MM.1S (cell line): Measurements from ENCODE around the gene RASGRP2.

Experiments
- DNase-seq: peaks from one replicate; pipeline ENCODE4 v3.0.0-alpha.2; 2015
- H2AFZ ChIP-seq: fragments of 300-600 bp; sonication (generic); 2 replicates; pipeline ENCODE4 v1.6.0; 2016; ENCODE audit warnings: antibody characterized with exemption, low read length
- H3F3A ChIP-seq: fragments of 300-600 bp; sonication (generic); 2 replicates; pipeline ENCODE4 v1.6.1; 2016; ENCODE audit warnings: mild to moderate bottlenecking, antibody characterized with exemption, low read length, moderate library complexity, mixed read lengths; ENCODE audit not compliant: insufficient read depth
- H3K27ac ChIP-seq: fragments of 300-600 bp; sonication (generic); 2 replicates; pipeline ENCODE4 v1.5.1; 2016; ENCODE audit warnings: mild to moderate bottlenecking, low read length
- H3K27me3 ChIP-seq: fragments of 300-600 bp; sonication (generic); replicated peaks from 2 replicates; pipeline ENCODE4 v1.6.0; 2016; ENCODE audit warnings: low read length; ENCODE audit not compliant: insufficient read depth
- H3K36me3 ChIP-seq: fragments of 300-600 bp; sonication (generic); replicated peaks from 2 replicates; pipeline ENCODE4 v1.6.1; 2016; ENCODE audit warnings: mild to moderate bottlenecking, low read length, mixed read lengths; ENCODE audit not compliant: insufficient read depth
- H3K4me1 ChIP-seq: fragments of 300-600 bp; sonication (generic); 2 replicates; pipeline ENCODE4 v1.6.1; 2016; ENCODE audit warnings: low read length, mixed read lengths
- H3K4me2 ChIP-seq: fragments of 300-600 bp; sonication (generic); 2 replicates; pipeline ENCODE4 v1.6.0; 2016; ENCODE audit warnings: low read depth, low read length
- H3K4me3 ChIP-seq: fragments of 300-600 bp; sonication (generic); 2 replicates; pipeline ENCODE4 v1.5.1; 2016; ENCODE audit warnings: low read length, mixed read lengths
- H3K79me2 ChIP-seq: fragments of 300-600 bp; sonication (generic); 2 replicates; pipeline ENCODE4 v1.6.1; 2016; ENCODE audit warnings: mixed run types, low read length, mixed read lengths
- H3K9ac ChIP-seq: fragments of 300-600 bp; sonication (generic); 2 replicates; pipeline ENCODE4 v1.6.1; 2016; ENCODE audit warnings: low read length, mixed read lengths
- H3K9me2 ChIP-seq: fragments of 300-600 bp; sonication (generic); replicated peaks from 2 replicates; pipeline ENCODE4 v1.6.1; 2016; ENCODE audit warnings: mild to moderate bottlenecking, low read length, mixed read lengths; ENCODE audit not compliant: insufficient read depth
- H3K9me3 ChIP-seq: fragments of 300-600 bp; sonication (generic); replicated peaks from 2 replicates; pipeline ENCODE4 v1.6.1; 2016; ENCODE audit warnings: mild to moderate bottlenecking, low read length, mixed read lengths; ENCODE audit not compliant: insufficient read depth
- H4K20me1 ChIP-seq: fragments of 300-600 bp; sonication (generic); 2 replicates; pipeline ENCODE4 v1.6.1; 2016; ENCODE audit warnings: mild to moderate bottlenecking, low read length, moderate library complexity, mixed read lengths; ENCODE audit not compliant: insufficient read depth
- EZH2 ChIP-seq: fragments of 300-600 bp; sonication (generic); optimal IDR thresholded peaks from 2 replicates; pipeline ENCODE3; 2017; ENCODE audit warnings: low read depth, mild to moderate bottlenecking, antibody characterized with exemption, low read length, mixed read lengths
- EZH2phosphoT487 ChIP-seq: fragments of 300-600 bp; sonication (generic); IDR thresholded peaks from 2 replicates; pipeline ENCODE4 v1.6.1; 2018; ENCODE audit warnings: antibody characterized with exemption, low read length
- TF ChIP-seq, protein P1 (sequence below): fragments of 300-600 bp; sonication (generic); IDR thresholded peaks from 2 replicates; pipeline ENCODE4 v1.5.1; 2016; ENCODE audit warnings: antibody characterized with exemption, low read length, mixed read lengths

The RASGRP2 gene

DNA sequence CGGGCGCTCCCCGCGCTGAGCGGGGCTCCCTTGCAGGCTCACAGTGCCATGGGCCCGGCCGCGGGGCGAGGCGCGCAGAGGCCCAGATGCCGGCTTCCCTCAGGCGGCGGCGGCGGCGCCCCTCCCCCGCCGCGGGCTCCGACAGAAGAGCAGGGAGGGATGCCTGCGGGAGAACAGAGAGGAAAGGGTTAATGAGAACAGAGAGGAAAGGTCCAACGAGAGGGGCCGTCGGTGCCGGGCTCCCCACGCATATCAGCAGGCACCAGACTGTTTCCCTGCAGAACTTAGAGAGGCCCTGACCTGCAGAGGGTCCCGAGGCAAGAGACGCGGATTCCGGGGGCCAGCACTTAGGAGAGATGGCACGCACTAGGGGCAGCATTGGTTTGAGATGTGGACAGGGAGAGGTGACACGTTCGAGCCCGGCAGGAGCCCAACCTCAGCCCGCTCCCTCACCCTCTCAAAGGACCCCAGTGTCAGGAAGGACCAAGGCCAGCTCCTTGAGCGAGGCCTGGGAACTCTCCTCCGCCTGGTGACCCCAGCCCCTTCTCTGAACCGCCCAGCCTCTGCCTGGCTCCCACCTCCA is 30.1 kb downstream of the RASGRP2 start:
- H3K4me1 ChIP-seq: no peaks in the 10 kb centered on the region
- H3F3A ChIP-seq: no peaks in the 10 kb centered on the region
- H3K79me2 ChIP-seq: no peaks in the 10 kb centered on the region
- H3K27ac ChIP-seq: no peak overlapping the region
- H3K4me2 ChIP-seq: no peak overlapping the region
- peaks cover 85% of the 10 kb centered on the region for H3K27me3 ChIP-seq
- no peaks in the 10 kb centered on the region for H4K20me1 ChIP-seq
- H3K9me2 ChIP-seq: no peaks in the 10 kb centered on the region
- H3K36me3 ChIP-seq: no peaks in the 10 kb centered on the region
- no peak overlapping the region for H3K9ac ChIP-seq
- no peak overlapping the region for H2AFZ ChIP-seq
- no peak overlapping the region for H3K4me3 ChIP-seq
- H3K9me3 ChIP-seq: no peaks in the 10 kb centered on the region
- no peak for TF ChIP-seq EZH2phosphoT487
- TF ChIP-seq, protein P1, sequence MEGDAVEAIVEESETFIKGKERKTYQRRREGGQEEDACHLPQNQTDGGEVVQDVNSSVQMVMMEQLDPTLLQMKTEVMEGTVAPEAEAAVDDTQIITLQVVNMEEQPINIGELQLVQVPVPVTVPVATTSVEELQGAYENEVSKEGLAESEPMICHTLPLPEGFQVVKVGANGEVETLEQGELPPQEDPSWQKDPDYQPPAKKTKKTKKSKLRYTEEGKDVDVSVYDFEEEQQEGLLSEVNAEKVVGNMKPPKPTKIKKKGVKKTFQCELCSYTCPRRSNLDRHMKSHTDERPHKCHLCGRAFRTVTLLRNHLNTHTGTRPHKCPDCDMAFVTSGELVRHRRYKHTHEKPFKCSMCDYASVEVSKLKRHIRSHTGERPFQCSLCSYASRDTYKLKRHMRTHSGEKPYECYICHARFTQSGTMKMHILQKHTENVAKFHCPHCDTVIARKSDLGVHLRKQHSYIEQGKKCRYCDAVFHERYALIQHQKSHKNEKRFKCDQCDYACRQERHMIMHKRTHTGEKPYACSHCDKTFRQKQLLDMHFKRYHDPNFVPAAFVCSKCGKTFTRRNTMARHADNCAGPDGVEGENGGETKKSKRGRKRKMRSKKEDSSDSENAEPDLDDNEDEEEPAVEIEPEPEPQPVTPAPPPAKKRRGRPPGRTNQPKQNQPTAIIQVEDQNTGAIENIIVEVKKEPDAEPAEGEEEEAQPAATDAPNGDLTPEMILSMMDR: no peak
- TF ChIP-seq EZH2: no peak
- no peak for DNase-seq

DNA sequence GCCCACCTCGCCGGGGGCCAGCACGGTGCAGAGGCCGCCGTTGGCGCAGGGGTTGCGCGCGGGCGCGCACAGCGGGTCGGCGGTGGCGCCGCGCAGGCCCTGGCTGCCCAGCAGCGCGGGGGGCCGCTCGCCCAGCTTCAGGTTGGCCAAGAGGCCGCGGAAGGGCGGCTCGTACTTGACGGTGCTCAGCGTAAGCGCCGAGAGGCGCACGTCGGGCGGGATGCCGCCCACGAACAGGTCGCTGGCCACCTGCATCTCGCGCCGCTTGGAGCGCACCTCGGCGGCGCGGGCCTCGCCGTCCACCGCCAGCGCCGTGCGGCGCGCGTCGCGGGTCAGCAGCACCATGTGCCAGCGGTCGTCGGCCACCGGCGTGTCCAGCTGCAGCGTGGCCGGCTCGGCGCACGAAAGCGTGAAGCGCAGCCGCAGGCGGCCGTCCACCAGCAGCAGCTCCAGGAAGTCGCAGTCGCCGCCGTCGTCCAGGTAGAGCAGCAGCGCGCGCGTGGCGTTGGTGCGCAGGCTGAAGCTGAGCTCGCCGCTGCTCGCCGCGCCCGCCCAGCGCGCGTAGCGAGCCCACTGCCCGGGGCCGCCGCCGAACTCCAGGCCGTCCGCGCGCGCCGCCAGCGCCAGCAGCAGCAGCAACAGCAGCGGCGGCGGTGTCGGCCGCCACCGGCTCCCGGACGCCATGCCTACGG is 30.8 kb downstream of the RASGRP2 start:
- Histone ChIP-seq H3K79me2 (no peaks in the 10 kb centered on the region), H3F3A (no peaks in the 10 kb centered on the region), H3K4me2 (no peak overlapping the region), H4K20me1 (no peaks in the 10 kb centered on the region), H3K27me3 (peaks cover 84% of the 10 kb centered on the region), H3K36me3 (no peaks in the 10 kb centered on the region), H3K9ac (no peak overlapping the region), H3K27ac (no peak overlapping the region), H3K9me3 (no peaks in the 10 kb centered on the region), H3K9me2 (no peaks in the 10 kb centered on the region), H3K4me1 (no peaks in the 10 kb centered on the region), H2AFZ (no peak overlapping the region), H3K4me3 (no peak overlapping the region)
- no peak for TF ChIP-seq EZH2
- TF ChIP-seq, protein P1: no peak
- no peak for TF ChIP-seq EZH2phosphoT487
- peak; percentile 21 for DNase-seq

DNA sequence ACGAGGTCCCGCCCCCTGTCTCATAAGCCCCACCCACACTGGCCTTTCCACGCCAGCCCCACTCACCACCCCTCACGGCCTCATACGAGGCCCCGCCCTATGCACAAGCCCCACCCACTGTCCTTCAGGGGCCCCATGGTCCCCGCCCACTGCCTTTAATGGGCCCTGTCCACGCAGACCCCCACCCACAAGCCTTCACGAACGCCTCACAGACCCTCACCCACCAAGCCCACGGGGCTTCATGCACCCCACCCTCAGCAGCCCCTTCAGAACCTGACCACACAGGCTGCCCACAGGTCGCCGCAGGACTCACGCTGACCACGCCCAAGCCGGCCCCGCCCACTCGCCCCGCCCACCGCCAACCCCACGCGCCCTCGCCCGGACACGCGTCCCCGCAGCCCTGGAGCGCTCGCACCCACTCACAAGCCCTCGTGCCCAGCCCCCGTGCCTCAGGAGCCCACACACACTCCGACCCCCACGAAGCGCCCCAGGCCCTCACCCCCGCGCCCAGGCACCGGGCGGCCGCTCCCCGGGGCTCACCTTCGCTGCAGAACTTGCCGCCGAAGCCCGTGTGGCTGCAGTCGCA is 31.4 kb downstream of the RASGRP2 start:
- Histone ChIP-seq H3K27ac (no peak overlapping the region), H3K9ac (no peak overlapping the region), H3K4me2 (no peak overlapping the region), H3K4me3 (no peak overlapping the region), H3K36me3 (no peaks in the 10 kb centered on the region), H2AFZ (no peak overlapping the region), H3K27me3 (peaks cover 82% of the 10 kb centered on the region), H4K20me1 (no peaks in the 10 kb centered on the region), H3F3A (no peaks in the 10 kb centered on the region), H3K9me3 (no peaks in the 10 kb centered on the region), H3K79me2 (no peaks in the 10 kb centered on the region), H3K9me2 (no peaks in the 10 kb centered on the region), H3K4me1 (no peaks in the 10 kb centered on the region)
- no peak for DNase-seq
- no peak for TF ChIP-seq EZH2
- TF ChIP-seq, protein P1: no peak
- no peak for TF ChIP-seq EZH2phosphoT487
